Mesenchymal stem cell (in vitro differentiated cells and primary cell): ENCODE results near the gene LUZP2.
A peak's percentile ranks its signal among the peaks of the same experiment; 100 is the strongest.

Experiments
- DNase-seq: peaks from one replicate; pipeline ENCODE4 v3.0.0-alpha.2; 2013
- H2AFZ ChIP-seq: one replicate; pipeline ENCODE4 v1.6.1; 2013; ENCODE audit warnings: low read depth, mild to moderate bottlenecking, control low read depth, inconsistent platforms, low read length, moderate library complexity
- H2AK5ac ChIP-seq: 2 replicates; pipeline ENCODE4 v1.6.1; 2013; ENCODE audit warnings: low read length, moderate library complexity, mild to moderate bottlenecking, inconsistent platforms; ENCODE audit not compliant: severe bottlenecking
- H2BK120ac ChIP-seq: one replicate; pipeline ENCODE4 v1.6.1; 2013; ENCODE audit warnings: low read depth, mild to moderate bottlenecking, inconsistent platforms, low read length, moderate library complexity
- H2BK12ac ChIP-seq, 2 experiments: one replicate each; pipeline ENCODE4 v1.6.1; 2013; ENCODE audit warnings: inconsistent platforms in 2 of 2, low read length in 2 of 2, mild to moderate bottlenecking in 2 of 2, moderate library complexity in 2 of 2, control low read depth in 1 of 2
- H2BK15ac ChIP-seq: one replicate; pipeline ENCODE4 v1.6.1; 2013; ENCODE audit warnings: mild to moderate bottlenecking, low read depth, inconsistent platforms; ENCODE audit not compliant: poor library complexity, severe bottlenecking
- H2BK5ac ChIP-seq: 2 replicates; pipeline ENCODE4 v1.6.1; 2013; ENCODE audit warnings: low read depth, mild to moderate bottlenecking, low read length, control low read depth, inconsistent platforms; ENCODE audit not compliant: poor library complexity, severe bottlenecking
- H3K14ac ChIP-seq, 2 experiments: one replicate each; pipeline ENCODE4 v1.6.1; 2013; ENCODE audit warnings: inconsistent platforms in 2 of 2, low read length in 2 of 2, control low read depth in 1 of 2, mild to moderate bottlenecking in 1 of 2, moderate library complexity in 1 of 2
- H3K18ac ChIP-seq, 2 experiments: one replicate each; pipeline ENCODE4 v1.6.1; 2013; ENCODE audit warnings: inconsistent platforms in 2 of 2, low read length in 2 of 2, control low read depth in 1 of 2, low read depth in 1 of 2, mild to moderate bottlenecking in 1 of 2
- H3K23ac ChIP-seq, 2 experiments: one replicate each; pipeline ENCODE4 v1.6.1; 2013; ENCODE audit warnings: inconsistent platforms in 2 of 2, low read length in 2 of 2, mild to moderate bottlenecking in 2 of 2, moderate library complexity in 2 of 2, control low read depth in 1 of 2
- H3K27ac ChIP-seq: 2 replicates; pipeline ENCODE4 v1.5.1; 2013; ENCODE audit warnings: mild to moderate bottlenecking, moderate library complexity, low read length, control low read depth, inconsistent platforms; ENCODE audit not compliant: poor library complexity, severe bottlenecking
- H3K27me3 ChIP-seq, 2 experiments: 2 replicates each; pipeline versions ENCODE4 v1.6.1 to v1.7.0; 2013; ENCODE audit warnings: low read length in 2 of 2, mild to moderate bottlenecking in 2 of 2, moderate library complexity in 2 of 2, control low read depth in 1 of 2, inconsistent platforms in 1 of 2; ENCODE audit not compliant: control insufficient read depth in 1 of 2, insufficient read depth in 1 of 2
- H3K36me3 ChIP-seq, 2 experiments: 2 replicates each; pipeline versions ENCODE4 v1.6.1 to v1.7.0; 2013; ENCODE audit warnings: low read length in 2 of 2, control low read depth in 1 of 2, inconsistent platforms in 1 of 2, low read depth in 1 of 2, mild to moderate bottlenecking in 1 of 2; ENCODE audit not compliant: insufficient read depth in 2 of 2, control insufficient read depth in 1 of 2
- H3K4ac ChIP-seq, 2 experiments: one replicate each; pipeline ENCODE4 v1.6.1; 2013; ENCODE audit warnings: inconsistent platforms in 2 of 2, low read length in 2 of 2, mild to moderate bottlenecking in 2 of 2, moderate library complexity in 2 of 2, control low read depth in 1 of 2, low read depth in 1 of 2
- H3K4me1 ChIP-seq: 2 replicates; pipeline ENCODE4 v1.6.1; 2013; ENCODE audit warnings: low read depth, low read length, control low read depth; ENCODE audit not compliant: control insufficient read depth, insufficient read depth
- H3K4me2 ChIP-seq: 2 replicates; pipeline ENCODE4 v1.6.1; 2013; ENCODE audit warnings: low read length, mild to moderate bottlenecking, inconsistent platforms; ENCODE audit not compliant: poor library complexity, severe bottlenecking
- H3K4me3 ChIP-seq, 2 experiments: 2 replicates each; pipeline versions ENCODE4 v1.5.1 to v1.7.0; 2013; ENCODE audit warnings: low read length in 2 of 2, mild to moderate bottlenecking in 2 of 2, control low read depth in 1 of 2, low read depth in 1 of 2; ENCODE audit not compliant: insufficient read depth in 1 of 2
- H3K79me1 ChIP-seq: replicated peaks from 2 replicates; pipeline ENCODE4 v1.6.1; 2013; ENCODE audit warnings: mild to moderate bottlenecking, control low read depth, low read length, inconsistent platforms; ENCODE audit not compliant: poor library complexity, severe bottlenecking
- H3K9ac ChIP-seq: 2 replicates; pipeline ENCODE4 v1.7.0; 2013; ENCODE audit warnings: mild to moderate bottlenecking, low read length, moderate library complexity
- H3K9me3 ChIP-seq: 2 replicates; pipeline ENCODE4 v1.7.0; 2013; ENCODE audit warnings: mild to moderate bottlenecking, low read length; ENCODE audit not compliant: control insufficient read depth
- H4K8ac ChIP-seq: one replicate; pipeline ENCODE4 v1.6.1; 2013; ENCODE audit warnings: inconsistent platforms, mild to moderate bottlenecking, low read length, moderate library complexity
- H4K91ac ChIP-seq: one replicate; pipeline ENCODE4 v1.6.1; 2013; ENCODE audit warnings: mild to moderate bottlenecking, low read length, inconsistent platforms
- WGBS: methylation state at CpG from one replicate; pipeline ENCODE4 v1.1.7; 2013; ENCODE audit warnings: mixed read lengths; 5-methylcytosine and 5-hydroxymethylcytosine counted together

Gene LUZP2

GRCh38 chr11:24754406-24754805 lies 257.6 kb downstream of the LUZP2 start:
- H3K18ac ChIP-seq, result no peak overlapping the region
- H3K79me1 ChIP-seq, result no peaks in the 10 kb centered on the region
- H3K4me2 ChIP-seq, result no peak overlapping the region
- no peak overlapping the region for H2BK12ac ChIP-seq
- no peak overlapping the region for H2BK15ac ChIP-seq
- no peak overlapping the region for H3K14ac ChIP-seq
- no peak for DNase-seq
- no peak overlapping the region for H2BK5ac ChIP-seq
- no peaks in the 10 kb centered on the region for H3K27me3 ChIP-seq
- H3K23ac ChIP-seq, result no peak overlapping the region
- H3K4me3 ChIP-seq, result no peak overlapping the region
- H3K4ac ChIP-seq, result no peak overlapping the region
- H3K36me3 ChIP-seq, result no peaks in the 10 kb centered on the region
- no peak overlapping the region for H2BK120ac ChIP-seq
- no peak overlapping the region for H3K27ac ChIP-seq
- H4K91ac ChIP-seq, result no peak overlapping the region
- no peaks in the 10 kb centered on the region for H3K4me1 ChIP-seq
- no peak overlapping the region for H2AK5ac ChIP-seq
- no peak overlapping the region for H4K8ac ChIP-seq
- H3K9ac ChIP-seq, result no peak overlapping the region
- H3K9me3 ChIP-seq, result no peaks in the 10 kb centered on the region
- no peak overlapping the region for H2AFZ ChIP-seq

DNA sequence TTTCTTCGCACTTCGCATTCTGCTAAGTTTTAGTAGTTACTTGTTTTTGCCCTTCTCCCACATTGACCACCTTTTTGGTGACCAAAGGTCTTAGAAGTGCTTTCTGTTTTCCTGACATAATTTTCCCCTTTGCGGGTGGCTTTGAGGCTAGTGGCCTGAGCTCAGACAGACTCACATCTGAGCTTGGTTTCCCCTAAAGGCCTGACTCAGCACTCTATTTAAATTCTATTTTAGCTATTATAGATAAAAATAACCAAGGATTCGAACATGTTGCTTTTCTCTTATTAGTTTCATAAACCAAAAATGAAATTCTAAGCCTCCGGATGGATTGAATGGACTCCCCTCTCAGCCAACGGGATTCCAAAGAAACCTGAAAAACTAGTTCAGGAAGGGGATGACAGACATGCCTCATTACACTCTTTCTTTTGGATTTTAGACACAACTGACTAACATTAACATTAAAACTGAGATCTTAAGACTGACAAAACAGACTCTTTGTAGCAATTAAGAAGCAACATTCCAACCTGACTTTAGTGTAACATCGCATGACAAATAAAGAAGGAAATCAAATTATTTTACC lies 258.5 kb downstream of the LUZP2 start:
- Histone ChIP-seq H3K79me1 (no peaks in the 10 kb centered on the region), H2BK5ac (no peak overlapping the region), H4K8ac (no peak overlapping the region), H3K14ac (no peak overlapping the region), H3K4me1 (no peaks in the 10 kb centered on the region), H2BK120ac (no peak overlapping the region), H3K4me3 (no peak overlapping the region), H3K4me2 (no peak overlapping the region), H3K18ac (no peak overlapping the region), H3K27ac (no peak overlapping the region), H4K91ac (no peak overlapping the region), H3K9ac (no peak overlapping the region), H2BK15ac (no peak overlapping the region), H2BK12ac (no peak overlapping the region), H2AK5ac (no peak overlapping the region), H3K4ac (no peak overlapping the region), H3K9me3 (no peaks in the 10 kb centered on the region), H3K23ac (no peak overlapping the region), H2AFZ (no peak overlapping the region), H3K27me3 (no peaks in the 10 kb centered on the region), H3K36me3 (no peaks in the 10 kb centered on the region)
- no peak for DNase-seq
- WGBS, result 87% methylated on average over 6 of the region's 7 CpGs

DNA sequence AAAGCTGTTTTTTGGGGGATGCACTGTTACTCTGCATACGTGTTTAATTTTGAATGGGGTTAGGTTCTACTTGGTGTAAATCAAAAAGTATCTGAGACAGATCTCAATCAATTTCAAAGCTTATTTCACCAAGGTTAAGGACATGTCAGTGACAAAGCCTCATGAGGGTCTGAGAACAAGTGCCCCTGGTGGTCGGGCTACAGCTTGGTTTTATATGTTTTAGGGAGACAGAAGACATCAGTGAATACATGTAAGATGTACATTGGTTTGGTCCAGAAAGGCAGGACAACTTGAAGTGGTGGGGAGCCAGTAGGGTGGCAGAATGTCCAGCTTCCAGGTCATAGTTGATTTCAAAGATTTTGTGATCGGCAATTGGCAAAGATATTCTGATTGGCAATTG lies 262.9 kb downstream of the LUZP2 start:
- Histone ChIP-seq H2AFZ (no peak overlapping the region), H3K4me3 (no peak overlapping the region), H3K14ac (no peak overlapping the region), H4K91ac (no peak overlapping the region), H3K4me2 (no peak overlapping the region), H2AK5ac (no peak overlapping the region), H4K8ac (no peak overlapping the region), H2BK5ac (no peak overlapping the region), H3K79me1 (no peaks in the 10 kb centered on the region), H3K18ac (no peak overlapping the region), H3K23ac (no peak overlapping the region), H2BK15ac (no peak overlapping the region), H3K27me3 (no peaks in the 10 kb centered on the region), H3K4ac (no peak overlapping the region), H2BK12ac (no peak overlapping the region), H3K36me3 (no peaks in the 10 kb centered on the region), H3K4me1 (no peaks in the 10 kb centered on the region), H2BK120ac (no peak overlapping the region), H3K9ac (no peak overlapping the region), H3K27ac (no peak overlapping the region), H3K9me3 (no peaks in the 10 kb centered on the region)
- 79% methylated on average over 3 of the region's 3 CpGs for WGBS
- DNase-seq, result no peak

- no peak overlapping the region for H3K14ac ChIP-seq
- H4K8ac ChIP-seq, result no peak overlapping the region
- no peak overlapping the region for H3K27ac ChIP-seq
- H4K91ac ChIP-seq, result no peak overlapping the region
- no peaks in the 10 kb centered on the region for H3K27me3 ChIP-seq
- no peak overlapping the region for H2AK5ac ChIP-seq
- H3K18ac ChIP-seq, result no peak overlapping the region
- H3K4me1 ChIP-seq, result no peaks in the 10 kb centered on the region
- H2BK15ac ChIP-seq, result no peak overlapping the region
- no peak overlapping the region for H2BK5ac ChIP-seq
- no peaks in the 10 kb centered on the region for H3K9me3 ChIP-seq
- H3K4me3 ChIP-seq, result no peak overlapping the region
- no peak overlapping the region for H3K9ac ChIP-seq
- peak; percentile 34 for DNase-seq
- no peak overlapping the region for H3K23ac ChIP-seq
- H3K36me3 ChIP-seq, result no peaks in the 10 kb centered on the region
- H3K4me2 ChIP-seq, result no peak overlapping the region
- no peak overlapping the region for H3K4ac ChIP-seq
- H2AFZ ChIP-seq, result no peak overlapping the region
- H2BK120ac ChIP-seq, result no peak overlapping the region
- no peak overlapping the region for H2BK12ac ChIP-seq
- no peaks in the 10 kb centered on the region for H3K79me1 ChIP-seq
These were observed 263.8 kb downstream of the LUZP2 start for GRCh38 chr11:24760681-24761080.
